Measurements from ENCODE around the gene LHFPL2.

The LHFPL2 gene

DNA sequence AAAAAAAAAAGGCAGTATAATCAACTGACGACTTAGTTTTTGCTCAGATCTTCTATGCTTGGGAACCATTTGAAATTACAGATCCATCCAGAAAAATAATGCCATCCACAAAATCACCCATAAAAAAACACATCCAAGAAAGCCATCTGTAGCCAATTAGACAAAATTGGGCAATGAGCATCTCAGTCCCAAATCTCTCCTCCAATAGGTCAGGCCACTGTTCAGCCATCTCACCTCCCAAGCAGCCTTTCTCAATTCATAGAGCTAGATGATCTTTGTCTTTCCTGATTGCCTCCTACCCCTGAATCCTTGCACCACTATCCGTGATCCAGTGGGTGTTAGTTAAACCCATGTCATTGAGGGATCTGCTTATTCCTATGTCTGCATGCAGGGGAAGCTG, 148.5 kb downstream of the LHFPL2 start:
- Histone ChIP-seq H3K36me3 (ENCODE audit: control insufficient read depth, insufficient read depth, low read length) (peaks cover 15% of the 10 kb centered on the region), H3K27ac (ENCODE audit: low read depth, low read length, severe bottlenecking) (no peak overlapping the region), H3K4me3 (ENCODE audit: extremely low read depth, insufficient read depth, low read length, poor library complexity, severe bottlenecking) (no peak overlapping the region), H3K9me3 (ENCODE audit: control insufficient read depth, low read length) (no peaks in the 10 kb centered on the region), H3K4me1 (ENCODE audit: control insufficient read depth, insufficient read depth, low read length, poor library complexity, severe bottlenecking) (peaks cover 38% of the 10 kb centered on the region)
- 60 to 100% methylated on average over 1 to 2 of the region's 2 CpGs for WGBS, 2 experiments (ENCODE audit: insufficient coverage in 2 of 2)

DNA sequence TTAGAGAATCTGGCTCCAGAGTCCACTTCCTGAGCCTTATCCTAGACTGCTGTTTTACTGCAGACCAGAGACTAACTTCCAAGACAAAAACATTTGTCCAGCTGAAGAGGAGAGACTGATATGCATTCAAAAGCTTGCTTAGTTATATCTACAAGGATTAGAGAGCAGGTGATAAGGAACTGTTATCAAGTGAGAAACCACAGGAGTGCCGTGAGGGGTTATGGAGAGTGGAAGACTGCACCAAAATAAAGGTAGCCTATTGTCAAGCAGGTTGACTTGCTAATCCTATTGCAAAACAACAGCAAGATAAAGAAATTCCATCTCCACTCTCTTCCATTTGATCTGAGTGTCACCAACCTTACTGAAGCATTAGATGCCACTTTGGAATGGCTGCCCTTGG, 149.1 kb downstream of the LHFPL2 start:
- no peaks in the 10 kb centered on the region for H3K9me3 ChIP-seq (ENCODE audit: control insufficient read depth, low read length)
- WGBS, 2 experiments (ENCODE audit: insufficient coverage in 2 of 2), result no CpG with 5 or more reads among the region's 1 CpG
- no peak overlapping the region for H3K27ac ChIP-seq (ENCODE audit: low read depth, low read length, severe bottlenecking)
- H3K4me3 ChIP-seq (ENCODE audit: extremely low read depth, insufficient read depth, low read length, poor library complexity, severe bottlenecking), result no peak overlapping the region
- H3K36me3 ChIP-seq (ENCODE audit: control insufficient read depth, insufficient read depth, low read length), result peaks cover 16% of the 10 kb centered on the region
- peaks cover 33% of the 10 kb centered on the region for H3K4me1 ChIP-seq (ENCODE audit: control insufficient read depth, insufficient read depth, low read length, poor library complexity, severe bottlenecking)

- H3K9me3 ChIP-seq (ENCODE audit: control insufficient read depth, low read length), result no peaks in the 10 kb centered on the region
- 95 to 96% methylated on average over 11 to 12 of the region's 13 CpGs for WGBS, 2 experiments (ENCODE audit: insufficient coverage in 2 of 2)
- peaks cover 29% of the 10 kb centered on the region for H3K4me1 ChIP-seq (ENCODE audit: control insufficient read depth, insufficient read depth, low read length, poor library complexity, severe bottlenecking)
- H3K27ac ChIP-seq (ENCODE audit: low read depth, low read length, severe bottlenecking), result no peak overlapping the region
- no peak overlapping the region for H3K4me3 ChIP-seq (ENCODE audit: extremely low read depth, insufficient read depth, low read length, poor library complexity, severe bottlenecking)
- H3K36me3 ChIP-seq (ENCODE audit: control insufficient read depth, insufficient read depth, low read length), result peaks cover 32% of the 10 kb centered on the region
Observed at GRCh38 chr5:78497573-78498533, 150.7 kb downstream of the LHFPL2 start.

DNA sequence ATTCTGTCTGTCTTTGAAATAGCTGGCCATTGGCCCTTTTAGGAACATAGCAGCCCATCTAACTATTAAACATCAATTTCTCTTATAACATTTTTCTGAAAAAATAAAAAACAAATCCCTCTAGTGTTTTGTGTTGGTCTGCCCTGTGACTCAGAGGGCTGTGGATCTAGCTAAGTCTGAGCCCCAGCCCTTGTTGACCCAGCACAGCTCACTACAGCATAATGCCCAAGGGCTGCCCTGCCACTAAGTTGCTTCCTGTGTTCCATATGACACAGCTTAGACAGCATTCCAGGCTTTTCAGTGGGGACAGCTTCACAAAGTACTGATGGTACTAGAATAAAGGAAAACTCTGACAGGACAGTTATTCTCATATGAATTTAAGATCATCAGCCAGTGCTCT, 152.2 kb downstream of the LHFPL2 start:
- no peak overlapping the region for H3K27ac ChIP-seq (ENCODE audit: low read depth, low read length, severe bottlenecking)
- H3K36me3 ChIP-seq (ENCODE audit: control insufficient read depth, insufficient read depth, low read length), result peaks cover 40% of the 10 kb centered on the region
- no peaks in the 10 kb centered on the region for H3K9me3 ChIP-seq (ENCODE audit: control insufficient read depth, low read length)
- H3K4me3 ChIP-seq (ENCODE audit: extremely low read depth, insufficient read depth, low read length, poor library complexity, severe bottlenecking), result no peak overlapping the region
- peaks cover 20% of the 10 kb centered on the region for H3K4me1 ChIP-seq (ENCODE audit: control insufficient read depth, insufficient read depth, low read length, poor library complexity, severe bottlenecking)

DNA sequence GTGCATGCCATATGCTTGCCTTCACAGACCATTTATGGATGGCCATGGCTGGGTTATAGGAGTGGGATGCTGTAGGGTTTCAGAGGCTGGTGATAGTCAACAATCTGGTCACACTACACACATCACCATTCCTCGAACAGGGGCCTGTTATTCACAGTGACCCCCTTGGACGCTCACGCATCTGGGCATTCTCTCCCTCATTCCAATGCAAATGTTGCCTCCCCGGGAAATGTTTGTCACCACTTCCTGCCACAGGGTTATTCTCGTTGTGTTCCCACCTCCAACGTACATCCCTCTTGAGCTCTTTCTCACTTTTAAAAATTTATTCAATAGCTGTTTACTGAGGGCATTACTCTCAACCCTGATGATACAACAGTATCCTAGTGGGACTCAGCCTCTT, 152.8 kb downstream of the LHFPL2 start:
- Histone ChIP-seq H3K4me1 (ENCODE audit: control insufficient read depth, insufficient read depth, low read length, poor library complexity, severe bottlenecking) (peaks cover 20% of the 10 kb centered on the region), H3K9me3 (ENCODE audit: control insufficient read depth, low read length) (no peaks in the 10 kb centered on the region), H3K27ac (ENCODE audit: low read depth, low read length, severe bottlenecking) (peak overlapping the region; percentile 0), H3K4me3 (ENCODE audit: extremely low read depth, insufficient read depth, low read length, poor library complexity, severe bottlenecking) (no peak overlapping the region), H3K36me3 (ENCODE audit: control insufficient read depth, insufficient read depth, low read length) (peaks cover 35% of the 10 kb centered on the region)
- WGBS, 2 experiments (ENCODE audit: insufficient coverage in 2 of 2), result 25 to 41% methylated on average over 4 to 6 of the region's 6 CpGs

- WGBS, 2 experiments (ENCODE audit: insufficient coverage in 2 of 2), result 98 to 100% methylated on average over 4 to 5 of the region's 7 CpGs
- H3K36me3 ChIP-seq (ENCODE audit: control insufficient read depth, insufficient read depth, low read length), result peaks cover 46% of the 10 kb centered on the region
- peaks cover 20% of the 10 kb centered on the region for H3K4me1 ChIP-seq (ENCODE audit: control insufficient read depth, insufficient read depth, low read length, poor library complexity, severe bottlenecking)
- H3K4me3 ChIP-seq (ENCODE audit: extremely low read depth, insufficient read depth, low read length, poor library complexity, severe bottlenecking), result no peak overlapping the region
- no peak overlapping the region for H3K27ac ChIP-seq (ENCODE audit: low read depth, low read length, severe bottlenecking)
- no peaks in the 10 kb centered on the region for H3K9me3 ChIP-seq (ENCODE audit: control insufficient read depth, low read length)
Observed at GRCh38 chr5:78492650-78493049, 155.9 kb downstream of the LHFPL2 start.

- 83 to 90% methylated on average over 1 to 2 of the region's 2 CpGs for WGBS, 2 experiments (ENCODE audit: insufficient coverage in 2 of 2)
- Histone ChIP-seq H3K4me1 (ENCODE audit: control insufficient read depth, insufficient read depth, low read length, poor library complexity, severe bottlenecking) (peaks cover 18% of the 10 kb centered on the region), H3K4me3 (ENCODE audit: extremely low read depth, insufficient read depth, low read length, poor library complexity, severe bottlenecking) (no peak overlapping the region), H3K36me3 (ENCODE audit: control insufficient read depth, insufficient read depth, low read length) (peaks cover 50% of the 10 kb centered on the region), H3K9me3 (ENCODE audit: control insufficient read depth, low read length) (no peaks in the 10 kb centered on the region), H3K27ac (ENCODE audit: low read depth, low read length, severe bottlenecking) (no peak overlapping the region)
Observed at GRCh38 chr5:78492224-78492623, 156.3 kb downstream of the LHFPL2 start.

DNA sequence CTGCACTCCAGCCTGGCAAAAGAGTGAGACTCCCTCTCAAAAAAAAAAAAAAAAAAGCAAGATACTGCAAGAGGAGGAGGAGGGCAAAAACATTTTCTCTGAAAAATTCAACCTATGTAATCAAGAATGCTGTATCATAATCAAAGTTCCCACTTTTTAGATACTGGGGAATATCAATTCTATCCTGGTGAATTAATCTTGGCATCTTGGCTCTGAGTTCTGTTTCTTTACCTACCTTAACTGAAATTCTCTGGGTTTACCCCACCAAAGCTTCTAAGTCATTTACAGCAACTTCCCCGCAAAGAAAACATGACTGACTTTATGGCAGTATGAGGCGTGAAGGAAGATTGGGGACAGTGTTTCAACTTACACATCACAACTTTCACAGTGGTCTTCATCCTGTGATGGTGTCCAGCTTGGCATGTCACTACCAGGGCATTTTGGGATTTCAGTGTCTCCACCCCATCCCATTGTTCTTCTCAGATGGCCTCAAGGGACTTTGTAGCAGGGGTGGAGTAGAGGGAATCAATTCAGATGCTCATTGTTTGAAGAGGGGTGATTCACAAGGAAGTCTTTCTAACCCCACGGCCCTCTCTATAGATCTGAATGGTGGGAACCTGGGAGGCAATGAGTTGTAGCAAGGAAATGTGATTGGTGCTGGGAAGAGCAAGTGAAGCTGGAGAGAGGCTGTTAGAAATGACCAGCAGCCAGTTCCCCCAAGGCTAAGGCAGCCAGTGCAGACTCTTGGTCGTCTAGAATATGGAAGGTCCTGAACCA, 157.7 kb downstream of the LHFPL2 start:
- Histone ChIP-seq H3K9me3 (ENCODE audit: control insufficient read depth, low read length) (no peaks in the 10 kb centered on the region), H3K4me1 (ENCODE audit: control insufficient read depth, insufficient read depth, low read length, poor library complexity, severe bottlenecking) (peaks cover 6% of the 10 kb centered on the region), H3K27ac (ENCODE audit: low read depth, low read length, severe bottlenecking) (no peak overlapping the region), H3K4me3 (ENCODE audit: extremely low read depth, insufficient read depth, low read length, poor library complexity, severe bottlenecking) (no peak overlapping the region), H3K36me3 (ENCODE audit: control insufficient read depth, insufficient read depth, low read length) (peaks cover 63% of the 10 kb centered on the region)
- WGBS, 2 experiments (ENCODE audit: insufficient coverage in 2 of 2), result 86 to 94% methylated on average over 2 to 3 of the region's 4 CpGs

- Histone ChIP-seq H3K4me3 (ENCODE audit: extremely low read depth, insufficient read depth, low read length, poor library complexity, severe bottlenecking) (no peak overlapping the region), H3K9me3 (ENCODE audit: control insufficient read depth, low read length) (no peaks in the 10 kb centered on the region), H3K36me3 (ENCODE audit: control insufficient read depth, insufficient read depth, low read length) (peaks cover 42% of the 10 kb centered on the region), H3K4me1 (ENCODE audit: control insufficient read depth, insufficient read depth, low read length, poor library complexity, severe bottlenecking) (peaks cover 9% of the 10 kb centered on the region), H3K27ac (ENCODE audit: low read depth, low read length, severe bottlenecking) (no peak overlapping the region)
- WGBS, 2 experiments (ENCODE audit: insufficient coverage in 2 of 2), result 88% methylated on average over 2 of the region's 4 CpGs; no CpG with 5 or more reads in 1 of the 2 experiments
Observed at GRCh38 chr5:78487846-78488245, 160.7 kb downstream of the LHFPL2 start.

- Histone ChIP-seq H3K4me1 (ENCODE audit: control insufficient read depth, insufficient read depth, low read length, poor library complexity, severe bottlenecking) (peaks cover 9% of the 10 kb centered on the region), H3K9me3 (ENCODE audit: control insufficient read depth, low read length) (no peaks in the 10 kb centered on the region), H3K27ac (ENCODE audit: low read depth, low read length, severe bottlenecking) (no peak overlapping the region), H3K4me3 (ENCODE audit: extremely low read depth, insufficient read depth, low read length, poor library complexity, severe bottlenecking) (no peak overlapping the region), H3K36me3 (ENCODE audit: control insufficient read depth, insufficient read depth, low read length) (peaks cover 33% of the 10 kb centered on the region)
- WGBS, 2 experiments (ENCODE audit: insufficient coverage in 2 of 2), result no CpG with 5 or more reads among the region's 2 CpGs
Observed at GRCh38 chr5:78486218-78486617, 162.4 kb downstream of the LHFPL2 start.

All from mesodermal cell (in vitro differentiated cells).